Ovary (tissue), 9 donors: ENCODE data around the gene CD93. TPM values are rescaled to one million over a fixed set of nuclear protein-coding genes. Genes with fewer than 3 reads are reported as not detected.

Experiments used
- DNase-seq, 5 donors: peaks; one replicate each; pipeline ENCODE4 v3.0.0-alpha.2; 2019 to 2020
- H3K27ac ChIP-seq, 2 donors: fragments of 200-600 bp; one replicate each; pipeline versions ENCODE4 v1.5.1 to v1.8.0; 2019 to 2022
- H3K27me3 ChIP-seq: fragments of 200-600 bp; one replicate; pipeline ENCODE4 v1.8.0; 2022
- H3K36me3 ChIP-seq: fragments of 200-600 bp; sonication (generic); one replicate; pipeline ENCODE4 v1.5.1; 2019
- H3K4me1 ChIP-seq: one replicate; pipeline ENCODE4 v1.8.1; 2013; ENCODE audit warnings: mild to moderate bottlenecking, moderate library complexity; ENCODE audit not compliant: insufficient read depth
- H3K4me3 ChIP-seq: fragments of 200-600 bp; sonication (generic); one replicate; pipeline ENCODE4 v1.5.1; 2017
- H3K9me3 ChIP-seq, 2 donors: fragments of 200-600 bp in 1 of 2; sonication (generic) in 1 of 2; one replicate each; pipeline versions ENCODE4 v1.5.1 to v1.8.1; 2013 to 2019; ENCODE audit warnings: mild to moderate bottlenecking in 1 of 2, moderate library complexity in 1 of 2
- CTCF ChIP-seq, 3 donors: fragments of 450-650 bp in 2 of 3; fragments of 200-600 bp in 1 of 3; IDR thresholded peaks; one replicate each; pipeline versions ENCODE4 v1.5.1 to v1.8.0; 2016 to 2022; ENCODE audit warnings: antibody characterized with exemption in 3 of 3, mild to moderate bottlenecking in 1 of 3
- EP300 ChIP-seq: sonication (generic); formaldehyde crosslinking; IDR thresholded peaks from one replicate; pipeline ENCODE4 v1.6.1; 2017; ENCODE audit warnings: antibody characterized with exemption
- POLR2A ChIP-seq: fragments of 450-650 bp; IDR thresholded peaks from one replicate; pipeline ENCODE4 v1.6.1; 2017; ENCODE audit warnings: antibody characterized with exemption, mild to moderate bottlenecking, moderate library complexity
- WGBS, 3 donors: extraction: QIAGEN DNeasy Blood & Tissue Kit in 1 of 3; methylation state at CpG; one replicate each; pipeline versions ENCODE4 v1.1.5 to v1.1.7; 2013 to 2017; 5-methylcytosine and 5-hydroxymethylcytosine counted together
- intact Hi-C, 4 donors: fragments of 100-400 bp; cut with DNase I; formaldehyde crosslinking; loops; one replicate each; pipeline versions ENCODE4 v1.11.0 to v1.15.1; 2022 to 2023
- polyA plus RNA-seq, 2 donors: library from polyadenylated mRNA; stranded (reverse); fragments of 200-250 nt in 1 of 2; fragments of 350-450 nt in 1 of 2; fragmentation: Illumina TruSeq in 1 of 2; extraction: RNeasy Lipid Tissue Mini Kit (QIAGEN cat#74804) in 1 of 2; gene quantifications; one replicate each; pipeline ENCODE4 v1.2.3, GENCODE V29; 2013 to 2014
- total RNA-seq, 7 donors: library from RNA; depleted of rRNA in 2 of 7; stranded (reverse); fragments of >200 nt in 2 of 7; fragmentation: NEBNext Ultra II Directional in 3 of 7; extraction: Animal tissue kit (Norgen Biotek cat#: 25700) in 3 of 7; gene quantifications; one replicate each; pipeline versions ENCODE4 v1.1.0 to v1.2.4, GENCODE V29; 2016 to 2023
- donor health status: DM: no; HTN: no; CAD: no; lungs with moderate emphysema.
- donor health status: DM: no; HTN: no; CAD: no.
- donor health status: Bipolar disorder and iron deficiency.
- donor health status: DM: yes; HTN: yes; CAD: no.
- donor health status: DM: no; HTN: no; CAD: no.
- donor health status: DM: yes; HTN: yes; CAD: no.

Gene CD93
- total and polyA plus RNA-seq, 9 donors: 7.0 to 42.1 (median 18.3) TPM

- Histone ChIP-seq H3K4me3 (no peak overlapping the region), H3K9me3 (no peaks in the 10 kb centered on the region), H3K27me3 (no peaks in the 10 kb centered on the region), H3K36me3 (no peaks in the 10 kb centered on the region), H3K27ac (no peak overlapping the region), H3K4me1 (no peaks in the 10 kb centered on the region)
- TF ChIP-seq CTCF (IDR thresholded peaks at IDR 0.05): no peak
- no peak for TF ChIP-seq POLR2A
- TF ChIP-seq EP300: no peak
- no peak for DNase-seq
- WGBS, 3 donors: 88 to 94% (median 91%) methylated on average over 5 of the region's 5 CpGs
- intact Hi-C loops: loop anchor here in 1 of 4 donors (10.0 kb wide), 1 partner anchor 302 kb away; no protein-coding TSS in a partner anchor
Observed at GRCh38 chr20:23032750-23033078, 53.4 kb downstream of the CD93 start.

- no peak overlapping the region for H3K4me3 ChIP-seq
- H3K27ac ChIP-seq: no peak overlapping the region
- no peaks in the 10 kb centered on the region for H3K36me3 ChIP-seq
- intact Hi-C loops: loop anchor here in 1 of 4 donors (10.0 kb wide), 1 partner anchor 303 kb away; no protein-coding TSS in a partner anchor
- no peak for TF ChIP-seq POLR2A
- no peak for TF ChIP-seq CTCF (IDR thresholded peaks at IDR 0.05)
- no peak for TF ChIP-seq EP300
- 91 to 94% (median 92%) methylated on average over 6 of the region's 6 CpGs for WGBS, 3 donors
- H3K27me3 ChIP-seq: no peaks in the 10 kb centered on the region
- no peaks in the 10 kb centered on the region for H3K4me1 ChIP-seq
- no peaks in the 10 kb centered on the region for H3K9me3 ChIP-seq
- no peak for DNase-seq
Observed at GRCh38 chr20:23032056-23032749, 53.9 kb downstream of the CD93 start.

- H3K27ac ChIP-seq: no peak overlapping the region
- H3K4me3 ChIP-seq: no peak overlapping the region
- no peaks in the 10 kb centered on the region for H3K27me3 ChIP-seq
- no peaks in the 10 kb centered on the region for H3K9me3 ChIP-seq
- H3K4me1 ChIP-seq: no peaks in the 10 kb centered on the region
- no peak for DNase-seq
- intact Hi-C loops: loop anchor here in 1 of 4 donors (10.0 kb wide), 1 partner anchor 303 kb away; no protein-coding TSS in a partner anchor
- no peak for TF ChIP-seq POLR2A
- no peak for TF ChIP-seq EP300
- no peak for TF ChIP-seq CTCF (IDR thresholded peaks at IDR 0.05)
- no peaks in the 10 kb centered on the region for H3K36me3 ChIP-seq
- 95 to 99% (median 95%) methylated on average over 6 of the region's 6 CpGs for WGBS, 3 donors
Observed at GRCh38 chr20:23031346-23031745, 54.8 kb downstream of the CD93 start.

Other genes starting within 250 kb of the CD93 start
- gene SSTR4, start 51.0 kb downstream of the CD93 start, total RNA-seq: under 1 TPM in 2 of 7 donors, not detected in 5; 0.15 to 0.69 TPM
- not detected for gene SSTR4, start 51.0 kb downstream of the CD93 start, polyA plus RNA-seq
- 10 to 100 TPM in 3 of 7 donors, 1 to 10 TPM in 4; 2.5 to 29.3 (median 9.7) TPM for gene THBD, start 36.7 kb downstream of the CD93 start, total RNA-seq
- 10 to 100 TPM in 1 of 2 donors, 1 to 10 TPM in 1; 7.3 to 24.0 TPM for gene THBD, start 36.7 kb downstream of the CD93 start, polyA plus RNA-seq